GM18909 (cell line): Measurements from ENCODE around the gene SMARCA1.

Experiments used
- ATAC-seq: cut with Tn5 transposase; IDR thresholded peaks from one replicate; pipeline ENCODE4 v1.9.1; 2021; ENCODE audit warnings: mild to moderate bottlenecking; ENCODE audit not compliant: unreplicated experiment, poor library complexity

Gene SMARCA1

GRCh38 chrX:129530410-129530809 is 7.1 kb upstream of the SMARCA1 start:
- no peak for ATAC-seq

DNA sequence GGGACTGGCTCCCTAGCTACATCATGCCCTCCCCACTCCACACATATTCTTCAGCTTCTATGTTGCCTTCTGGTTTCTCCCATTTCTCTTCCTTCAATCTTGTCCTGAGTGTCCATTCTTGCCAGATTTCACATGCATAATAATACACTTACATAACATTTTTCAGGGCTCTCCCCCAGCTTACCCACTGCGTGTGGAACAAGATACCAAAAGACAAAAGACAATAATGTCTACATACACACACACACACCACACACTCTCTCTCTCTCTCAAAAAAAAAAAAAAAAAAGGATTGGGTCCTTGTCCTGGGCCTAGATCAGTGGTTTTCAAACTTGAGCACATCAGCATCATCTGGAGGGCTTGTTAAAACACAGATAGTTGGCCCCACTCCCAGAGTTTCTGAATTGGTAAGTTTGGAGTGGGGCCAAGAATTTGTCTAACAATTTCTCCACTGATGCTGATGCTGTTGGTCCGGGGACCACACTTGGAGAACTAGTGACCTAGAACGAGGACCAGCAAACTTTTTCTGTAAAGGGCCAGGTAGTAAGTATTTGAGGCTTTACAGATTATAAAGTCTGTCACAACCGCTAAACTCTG is 6.5 kb upstream of the SMARCA1 start:
- ATAC-seq, result no peak

DNA sequence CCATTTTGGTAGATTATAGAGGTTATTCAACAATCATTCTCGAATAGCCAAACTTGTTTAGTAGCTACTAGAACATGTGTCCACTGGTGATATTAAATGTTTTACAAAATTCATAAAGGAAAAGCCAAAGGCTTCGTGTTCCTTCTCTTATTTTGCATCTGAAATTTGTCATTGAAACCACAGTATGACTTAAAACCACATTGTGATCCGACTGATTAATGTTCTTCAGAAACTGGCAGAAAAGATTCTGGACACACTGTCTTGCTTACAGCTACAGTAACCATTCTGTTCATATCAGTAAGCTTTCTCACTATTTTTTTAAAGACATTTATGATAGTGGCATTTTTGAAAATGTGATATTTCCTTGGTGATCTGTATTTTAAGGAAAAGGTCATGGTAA is 2.6 kb upstream of the SMARCA1 start:
- no peak for ATAC-seq

DNA sequence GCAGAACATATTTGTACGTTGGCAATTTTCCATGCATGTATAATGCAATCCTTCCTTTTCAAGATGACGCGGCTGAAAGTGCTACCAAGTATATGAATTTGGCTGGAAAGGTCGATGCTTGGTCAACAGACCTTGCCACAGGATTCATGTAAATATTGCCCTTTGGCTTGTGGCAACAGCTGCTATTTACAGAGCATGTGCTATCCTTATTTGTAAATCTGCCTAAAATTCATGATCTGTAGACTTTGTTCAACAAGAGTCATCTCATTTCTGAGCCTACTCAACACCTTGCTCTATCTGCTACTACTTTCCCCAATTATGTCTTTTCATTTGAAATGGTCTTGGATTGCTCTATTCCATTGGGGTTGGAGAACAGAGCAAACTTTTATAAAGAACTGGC is 1.9 kb upstream of the SMARCA1 start:
- ATAC-seq, result no peak

GRCh38 chrX:129524250-129524850 is 1.1 kb upstream of the SMARCA1 start:
- no peak for ATAC-seq

DNA sequence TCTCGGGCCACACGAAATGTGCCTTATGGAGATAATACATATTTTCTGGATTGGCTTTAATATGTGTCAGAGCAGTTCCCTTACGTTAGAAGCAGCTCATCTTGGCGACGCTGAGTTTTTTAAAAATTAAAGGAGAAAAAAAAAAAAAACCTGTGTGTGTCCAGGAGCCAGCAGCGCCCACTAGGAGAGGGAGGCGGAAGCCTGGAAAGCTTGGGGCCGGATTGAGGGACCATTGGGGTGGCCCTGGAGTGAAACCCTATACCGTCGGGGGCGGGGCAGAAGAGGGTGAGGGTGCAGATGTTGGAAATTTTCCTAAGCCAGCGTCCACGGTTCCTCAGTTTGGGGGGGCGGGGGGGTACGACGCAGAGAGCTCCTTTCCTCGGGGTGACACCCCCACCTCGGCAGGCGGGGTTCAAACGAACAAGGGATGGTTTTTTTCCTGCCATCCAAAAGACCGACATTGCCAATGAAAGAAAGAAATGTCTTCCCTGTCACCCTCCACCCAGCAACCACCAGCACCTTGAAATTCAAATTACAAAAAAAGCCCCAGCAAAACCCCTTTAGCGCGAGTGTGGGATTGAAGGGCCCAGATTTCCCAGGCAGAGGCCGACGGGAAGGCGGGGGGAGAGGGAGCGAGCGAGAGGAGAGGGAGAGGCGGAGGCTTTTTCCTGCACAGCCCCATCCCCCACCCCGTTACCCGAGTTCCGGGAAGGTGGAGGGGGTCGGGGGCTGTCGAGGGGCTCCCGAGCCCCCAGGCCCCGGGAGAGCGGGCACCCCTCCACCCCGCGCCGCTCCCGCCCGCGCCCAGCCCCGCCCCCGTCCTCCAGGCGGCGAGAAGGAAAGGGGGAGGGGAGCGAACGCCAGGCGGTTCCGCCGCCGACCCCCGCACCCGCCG is 859 bp downstream of the SMARCA1 start:
- no peak for ATAC-seq

GRCh38 chrX:129520151-129520550 is 3.1 kb downstream of the SMARCA1 start:
- ATAC-seq, result no peak

- no peak for ATAC-seq
These were observed 6.9 kb downstream of the SMARCA1 start for GRCh38 chrX:129516402-129516801.

GRCh38 chrX:129512409-129512808 is 10.9 kb downstream of the SMARCA1 start:
- no peak for ATAC-seq

DNA sequence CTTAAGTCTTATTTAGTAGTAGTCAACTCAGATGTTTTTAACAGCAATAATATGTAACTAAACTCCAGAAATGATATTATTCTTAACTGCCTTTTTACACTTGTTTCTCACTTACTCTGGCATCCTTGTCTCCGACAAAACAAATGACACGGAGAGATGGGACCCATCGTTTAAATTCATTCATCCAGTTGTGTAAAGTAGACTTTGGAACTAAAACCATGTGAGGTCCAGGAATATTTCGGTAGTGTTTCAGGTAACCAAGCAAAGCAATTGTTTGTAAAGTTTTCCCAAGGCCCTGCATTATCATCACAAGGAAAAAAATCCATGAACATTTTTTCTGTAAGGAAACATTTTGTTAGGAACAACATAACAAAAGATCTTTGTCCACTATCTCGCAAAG is 11.6 kb downstream of the SMARCA1 start:
- ATAC-seq, result no peak

DNA sequence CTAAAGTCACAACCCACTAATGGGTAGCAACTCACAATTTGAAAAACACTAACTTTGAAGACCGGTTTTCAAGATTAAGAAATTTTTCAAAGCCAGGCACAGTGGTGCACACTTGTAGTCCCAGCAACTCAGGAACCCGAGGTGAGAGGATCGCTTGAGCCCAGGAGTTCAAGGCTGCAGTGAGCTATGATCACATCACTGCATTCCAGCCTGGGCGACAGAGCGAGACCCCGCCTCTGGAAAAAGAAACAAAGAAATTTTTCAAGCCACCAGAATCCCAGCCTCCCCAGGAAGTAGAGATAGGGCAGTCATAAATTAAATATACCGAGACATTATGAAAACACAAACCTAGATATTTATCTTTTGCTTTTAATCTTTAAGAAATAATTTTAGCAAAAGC is 13.0 kb downstream of the SMARCA1 start:
- ATAC-seq, result no peak

DNA sequence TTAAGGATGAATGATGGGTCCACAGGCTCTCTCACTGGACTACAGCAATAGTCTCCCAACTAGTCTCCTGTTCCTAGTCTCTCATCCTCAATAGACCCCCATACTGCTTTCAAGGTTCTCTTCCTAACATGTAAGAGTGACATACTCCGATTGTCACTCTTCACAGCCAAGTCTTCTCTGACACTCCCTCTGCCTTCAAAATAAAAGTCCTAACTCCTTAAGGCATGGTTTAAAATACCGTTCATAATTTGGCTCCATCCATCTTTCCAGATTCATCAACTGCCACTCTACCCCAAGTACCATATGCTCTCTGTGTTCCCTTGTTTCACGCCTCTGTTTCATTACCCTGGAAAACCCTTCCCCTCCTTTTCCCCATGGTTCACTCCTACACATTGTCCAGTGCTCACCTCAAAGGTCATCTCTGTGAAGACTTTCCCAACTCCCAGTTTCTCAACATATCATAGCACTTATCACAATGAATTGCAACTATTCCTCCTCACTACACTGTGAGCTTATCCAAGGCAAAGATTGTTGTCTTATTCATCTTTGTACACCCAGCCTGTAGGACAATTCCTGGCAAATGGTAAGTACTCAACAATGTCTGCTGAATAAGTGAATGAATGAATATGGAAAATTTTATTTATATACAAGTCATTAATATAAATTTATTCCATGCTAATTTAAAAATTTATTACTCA is 26.0 kb downstream of the SMARCA1 start:
- no peak for ATAC-seq

DNA sequence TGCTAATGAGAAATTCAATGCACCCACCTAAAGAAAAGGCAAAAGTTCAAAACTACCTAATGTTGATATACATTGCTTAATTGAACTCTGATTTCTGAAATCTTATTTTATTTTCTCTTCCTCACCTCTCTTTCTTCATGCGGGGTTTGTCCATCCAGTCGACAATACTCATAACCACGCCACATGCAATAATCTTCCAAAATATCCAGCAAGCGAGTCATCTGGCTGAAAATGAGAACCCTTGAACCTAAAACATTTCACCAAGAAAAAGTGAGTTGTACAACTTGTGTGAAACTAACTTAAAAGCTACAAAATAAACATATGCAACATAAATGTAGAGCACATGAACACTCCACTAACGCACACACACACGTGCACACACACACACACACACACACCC is 26.7 kb downstream of the SMARCA1 start:
- ATAC-seq, result no peak

DNA sequence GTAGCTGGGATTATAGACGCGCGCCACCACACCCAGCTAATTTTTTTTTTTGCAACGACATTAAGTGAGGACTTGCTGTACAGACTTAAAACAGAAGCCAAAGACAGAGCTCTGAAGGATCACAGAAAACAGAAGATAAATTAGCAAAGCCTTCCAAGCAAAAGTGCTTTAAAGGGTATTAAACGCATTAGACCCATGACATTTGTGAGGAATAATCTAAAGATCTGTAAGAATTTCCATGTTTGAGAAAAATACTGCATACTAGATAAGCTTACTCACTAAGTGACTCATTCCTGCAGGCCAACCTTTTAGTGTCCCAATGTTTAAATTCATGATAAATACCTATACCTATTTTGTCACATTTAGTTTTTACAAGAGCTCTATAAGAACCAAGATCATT is 27.4 kb downstream of the SMARCA1 start:
- ATAC-seq, result no peak

DNA sequence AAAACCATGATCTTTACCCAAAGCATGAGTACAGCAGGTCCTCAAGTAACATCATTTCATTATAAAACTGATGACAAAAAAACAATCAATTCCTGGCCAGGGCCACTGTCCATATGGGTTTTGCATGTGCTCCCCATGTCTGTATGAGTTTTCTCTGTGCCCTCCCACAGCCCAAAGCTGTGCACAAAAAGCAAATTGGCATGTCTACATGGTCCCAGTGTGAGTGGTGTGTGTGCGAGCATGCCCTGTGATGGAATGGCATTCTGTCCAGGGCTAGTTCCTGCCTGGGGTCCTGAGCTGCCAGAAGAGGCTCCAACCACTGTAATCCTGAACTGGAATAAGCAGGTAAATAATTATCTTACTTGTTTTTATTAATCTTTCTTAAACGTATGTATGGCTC is 28.4 kb downstream of the SMARCA1 start:
- ATAC-seq, result no peak

DNA sequence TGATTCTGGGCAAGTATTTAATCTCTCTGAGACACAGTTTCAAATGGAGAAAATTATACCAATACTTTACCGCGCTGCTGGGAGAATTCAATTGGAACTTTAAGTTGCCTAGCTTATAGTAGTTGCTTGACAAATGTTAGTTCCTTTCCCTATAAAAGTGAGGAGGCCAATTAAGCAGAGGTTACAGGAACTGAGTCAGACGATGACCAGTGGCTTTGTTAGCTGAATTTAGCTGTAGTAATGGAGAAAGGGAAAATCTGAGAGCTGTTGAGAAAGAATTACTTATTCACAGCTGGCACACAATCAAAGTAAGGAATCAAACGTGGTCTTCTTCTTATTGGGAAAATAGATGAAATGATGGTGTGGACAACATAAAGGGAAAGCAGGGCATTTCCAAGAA is 29.6 kb downstream of the SMARCA1 start:
- ATAC-seq, result no peak

DNA sequence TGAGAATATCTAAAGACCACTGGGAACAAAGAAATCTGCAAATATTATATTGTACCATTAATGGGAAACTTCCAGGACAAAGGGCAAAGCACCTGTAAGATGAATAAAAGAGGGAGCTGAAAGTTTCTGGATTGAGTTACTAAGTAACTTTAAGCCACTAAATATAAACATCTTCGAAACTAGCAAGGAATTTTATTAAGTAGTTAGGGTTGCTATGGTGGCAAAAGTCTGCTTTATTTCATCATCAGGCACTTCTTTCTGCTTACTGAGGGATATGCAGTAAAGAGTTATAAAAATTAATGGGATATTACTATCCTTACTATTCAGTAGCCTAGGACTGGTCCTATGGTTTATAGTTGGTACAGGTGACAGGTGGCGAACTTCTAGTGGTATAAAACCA is 33.0 kb downstream of the SMARCA1 start:
- no peak for ATAC-seq

- no peak for ATAC-seq
These were observed 34.9 kb downstream of the SMARCA1 start for GRCh38 chrX:129488359-129488758.

GRCh38 chrX:129480889-129481288 is 42.4 kb downstream of the SMARCA1 start:
- no peak for ATAC-seq

DNA sequence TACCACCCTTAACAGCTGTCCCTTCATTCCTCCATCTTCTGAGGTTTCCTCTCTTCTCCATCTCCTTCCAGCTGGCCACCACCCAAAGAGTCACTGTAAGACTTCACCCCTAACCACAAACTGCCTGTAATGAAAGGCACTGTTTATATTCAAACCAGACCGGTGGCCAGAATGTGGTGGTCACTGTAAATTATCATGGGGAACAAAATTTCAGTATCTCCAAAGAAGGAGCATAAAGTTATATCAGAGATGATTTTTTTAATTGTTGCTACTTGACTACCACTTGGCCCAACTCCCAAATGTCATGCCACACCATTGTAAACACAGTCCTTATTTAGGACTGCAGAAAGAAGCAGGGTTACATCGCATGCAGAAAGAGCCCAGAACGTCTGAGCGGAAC is 44.8 kb downstream of the SMARCA1 start:
- no peak for ATAC-seq

DNA sequence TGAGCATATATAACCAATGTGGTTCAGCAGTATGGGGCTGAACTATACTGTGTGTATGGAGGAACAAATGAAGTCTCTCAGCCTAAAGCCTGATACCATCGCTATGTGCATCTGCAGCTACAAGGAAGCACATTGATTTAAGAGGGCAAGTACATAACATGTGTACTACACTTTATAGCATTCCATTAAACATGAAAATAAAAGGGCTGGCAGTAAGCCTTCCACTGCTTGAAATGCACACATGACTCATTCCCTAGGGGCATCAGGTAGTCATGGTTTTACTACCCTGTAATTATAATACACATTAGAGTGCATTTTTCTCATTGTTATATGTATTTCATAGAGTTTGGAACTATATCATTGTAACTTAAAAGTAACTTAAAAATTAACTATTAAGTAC is 51.2 kb downstream of the SMARCA1 start:
- ATAC-seq, result no peak
